ENCODE measurements around the gene CES2. TPM values are rescaled to one million over a fixed set of nuclear protein-coding genes. Genes with fewer than 3 reads are reported as not detected.
A peak's percentile ranks its signal among the peaks of the same experiment; 100 is the strongest.

CES2 gene
- polyA plus RNA-seq, 1 of the 3 experiments (the other 2 are of a cell fraction) = 33.1 TPM

- TF ChIP-seq SMC3 (IDR thresholded peaks at IDR 0.05; ENCODE audit: low read depth, low read length) (no peak), REST (IDR thresholded peaks at IDR 0.05; ENCODE audit: low read depth, low read length) (no peak)
Observed at GRCh38 chr16:66899310-66899944, 35.9 kb upstream of the CES2 start (continued).

GRCh38 chr16:66899945-66900710, 35.2 kb upstream of the CES2 start:
- peaks cover 19% of the 10 kb centered on the region in 2 experiments for H3K4me1 ChIP-seq (ENCODE audit: control insufficient read depth in 1 of 2, insufficient read depth in 2 of 2, low read depth in 1 of 2, low read length in 1 of 2)
- peak; percentile 81 for DNase-seq
- H3K4me3 ChIP-seq (ENCODE audit: low read depth in 2 of 2, low read length in 1 of 2) = no peak overlapping the region
- peak overlapping the region; percentile 52 for H3K4me2 ChIP-seq
- H3K9ac ChIP-seq = peak overlapping the region; percentile 3; the same call in 1 of the 2 replicates
- H3K36me3 ChIP-seq (replicated peaks in 1 of 2; ENCODE audit: control insufficient read depth in 1 of 2, insufficient read depth in 2 of 2, low read length in 1 of 2) = no peaks in the 10 kb centered on the region
- H3K9me2 ChIP-seq = no peaks in the 10 kb centered on the region
- peaks cover 3% of the 10 kb centered on the region for H3F3A ChIP-seq (replicated peaks; ENCODE audit: insufficient read depth)
- ChIA-PET CTCF (interaction anchor here (1.0 to 8.5 kb wide), 9 partner anchors 10 to 270 kb away, joined by 3 to 174 read pairs (median 4); partner anchors contain the start of genes B3GNT9, CDH16, NOL3 and RRAD), POLR2A (interaction anchor here (0.5 kb wide), 1 partner anchor 276 kb away, joined by 3 read pairs; no protein-coding TSS in a partner anchor)
- no peaks in the 10 kb centered on the region for H3K27me3 ChIP-seq (ENCODE audit: insufficient read depth)
- WGBS (ENCODE audit: low lambda C conversion rate) = 50% methylated on average over 6 of the region's 9 CpGs
- H3K27ac ChIP-seq (ENCODE audit: low read depth in 2 of 2, low read length in 1 of 2) = peak overlapping the region; percentile 43 to 53
- H3K9me3 ChIP-seq = no peaks in the 10 kb centered on the region
- peak overlapping the region; percentile 31; the same call in 1 of the 2 replicates for H2AFZ ChIP-seq (ENCODE audit: low read depth)
- H3K79me2 ChIP-seq (ENCODE audit: insufficient read depth) = no peaks in the 10 kb centered on the region
- no peaks in the 10 kb centered on the region for H4K20me1 ChIP-seq (ENCODE audit: insufficient read depth)
- TF ChIP-seq TEAD4 (IDR thresholded peaks at IDR 0.05; ENCODE audit: borderline replicate concordance, insufficient read depth) = no peak
- TF ChIP-seq FOXM1 (IDR thresholded peaks at IDR 0.05; ENCODE audit: low read depth) = no peak
- no peak for TF ChIP-seq RAD21 (IDR thresholded peaks at IDR 0.05; ENCODE audit: low read length)
- peak; percentile 59; the same call in 1 of the 2 replicates for TF ChIP-seq USF1 (IDR thresholded peaks at IDR 0.05; ENCODE audit: borderline replicate concordance, low read depth)
- TF ChIP-seq NFIC (IDR thresholded peaks at IDR 0.05; ENCODE audit: borderline replicate concordance) = peak; percentile 97
- no peak for TF ChIP-seq TAF1 (IDR thresholded peaks at IDR 0.05; ENCODE audit: borderline replicate concordance, low read depth, low read length)
- no peak; the same call in 1 of the 2 replicates for TF ChIP-seq JUND (IDR thresholded peaks at IDR 0.05)
- TF ChIP-seq REST (IDR thresholded peaks at IDR 0.05; ENCODE audit: low read depth, low read length) = 0 out of 2 replicates have a peak, but pooled peaks have one; percentile 25
- TF ChIP-seq MAX (IDR thresholded peaks at IDR 0.05; ENCODE audit: low read depth) = no peak
- 0 out of 2 replicates have a peak, but pooled peaks have one; percentile 7 for TF ChIP-seq RCOR1 (IDR thresholded peaks at IDR 0.05; ENCODE audit: low read length)
- TF ChIP-seq EZH2phosphoT487 (IDR thresholded peaks at IDR 0.05; ENCODE audit: borderline replicate concordance, low read depth) = no peak
- peak; percentile 4; the same call in 1 of the 2 replicates for TF ChIP-seq TCF12 (IDR thresholded peaks at IDR 0.05)
- TF ChIP-seq MXI1 (IDR thresholded peaks at IDR 0.05; ENCODE audit: low read depth, low read length) = no peak
- peak; percentile 56 for TF ChIP-seq CHD2 (IDR thresholded peaks at IDR 0.05; ENCODE audit: low read length, partially characterized antibody)
- no peak for TF ChIP-seq ZBTB33 (IDR thresholded peaks at IDR 0.05; ENCODE audit: borderline replicate concordance, low read depth)

Measured in SK-N-SH (cell line).